Glomerular endothelial cell (primary cell): Measurements from ENCODE around the gene MPV17L2. TPM values are rescaled to one million over a fixed set of nuclear protein-coding genes. Genes with fewer than 3 reads are reported as not detected.

Experiments
- DNase-seq: peaks from one replicate; pipeline ENCODE4 v3.0.0-alpha.2; 2011; ENCODE audit warnings: low read depth, low spot score; ENCODE audit errors: extremely low read depth
- total RNA-seq: library from RNA; depleted of rRNA; stranded (reverse); fragments of >200 nt; gene quantifications from 2 replicates; pipeline ENCODE4 v1.2.3, GENCODE V29; 2015

MPV17L2 gene
- total RNA-seq, 1 donor from 2014 or later = 36.3 TPM

DNA sequence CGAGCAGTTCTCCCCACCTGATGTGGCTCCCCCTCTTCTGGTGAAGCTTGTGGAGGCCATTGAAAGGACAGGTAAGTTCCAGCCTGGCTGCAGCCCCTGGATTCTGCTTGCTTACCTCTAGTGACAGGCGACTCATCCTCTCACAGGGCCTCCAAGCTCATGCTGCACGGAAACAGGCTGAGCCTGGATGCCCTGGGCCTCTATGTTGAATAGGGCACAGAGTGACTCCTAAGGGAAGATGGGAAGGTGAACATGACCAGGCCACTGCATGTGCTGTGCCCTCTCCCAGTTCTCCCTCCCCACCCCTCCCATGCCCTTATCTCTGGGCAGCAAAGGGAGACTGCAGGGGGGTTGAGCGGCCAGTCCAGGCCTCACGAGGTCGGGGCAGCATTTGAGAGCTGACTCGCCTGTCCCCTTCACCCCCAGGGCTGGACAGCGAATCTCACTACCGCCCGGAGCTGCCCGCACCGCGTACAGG, 32.5 kb upstream of the MPV17L2 start:
- DNase-seq = no peak

- no peak for DNase-seq
Observed at GRCh38 chr19:18160971-18161635, 31.9 kb upstream of the MPV17L2 start.

DNA sequence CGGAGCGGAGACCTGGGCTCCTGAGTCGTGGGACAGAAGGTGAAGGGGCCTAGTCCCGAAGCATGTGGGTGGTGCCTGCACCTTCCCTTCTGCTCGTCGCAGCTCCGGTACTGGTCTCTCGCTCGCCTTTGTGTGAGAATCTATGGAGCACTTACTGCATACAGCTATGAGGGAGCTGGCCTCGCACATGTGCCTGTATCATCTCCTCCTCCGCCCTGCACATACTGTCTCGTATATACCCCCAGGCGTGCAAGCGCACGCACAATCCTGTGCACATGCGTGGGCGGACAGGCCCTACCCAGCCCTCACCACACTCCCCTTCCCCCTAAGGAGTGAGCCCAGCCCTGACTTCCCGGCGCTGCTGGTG, 31.4 kb upstream of the MPV17L2 start:
- no peak for DNase-seq

DNA sequence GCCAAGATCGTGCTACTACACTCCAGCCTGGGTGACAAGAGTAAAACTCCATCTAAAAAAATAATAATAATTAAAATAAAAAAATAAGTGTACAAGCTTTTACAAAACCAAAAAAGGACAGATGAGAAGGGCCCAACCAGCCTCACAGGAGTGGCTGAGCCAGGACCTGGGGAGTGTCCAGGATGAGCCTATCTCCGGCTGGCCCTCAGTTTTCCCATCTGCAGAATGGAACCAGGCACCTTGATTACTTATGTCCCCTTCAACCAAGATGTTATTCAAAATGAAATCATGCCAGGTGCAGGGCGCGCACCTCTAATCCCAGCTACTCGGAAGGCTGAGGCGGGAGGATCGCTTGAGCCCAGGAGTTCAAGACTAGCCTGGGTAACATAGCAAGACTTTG, 28.9 kb upstream of the MPV17L2 start:
- no peak for DNase-seq

DNA sequence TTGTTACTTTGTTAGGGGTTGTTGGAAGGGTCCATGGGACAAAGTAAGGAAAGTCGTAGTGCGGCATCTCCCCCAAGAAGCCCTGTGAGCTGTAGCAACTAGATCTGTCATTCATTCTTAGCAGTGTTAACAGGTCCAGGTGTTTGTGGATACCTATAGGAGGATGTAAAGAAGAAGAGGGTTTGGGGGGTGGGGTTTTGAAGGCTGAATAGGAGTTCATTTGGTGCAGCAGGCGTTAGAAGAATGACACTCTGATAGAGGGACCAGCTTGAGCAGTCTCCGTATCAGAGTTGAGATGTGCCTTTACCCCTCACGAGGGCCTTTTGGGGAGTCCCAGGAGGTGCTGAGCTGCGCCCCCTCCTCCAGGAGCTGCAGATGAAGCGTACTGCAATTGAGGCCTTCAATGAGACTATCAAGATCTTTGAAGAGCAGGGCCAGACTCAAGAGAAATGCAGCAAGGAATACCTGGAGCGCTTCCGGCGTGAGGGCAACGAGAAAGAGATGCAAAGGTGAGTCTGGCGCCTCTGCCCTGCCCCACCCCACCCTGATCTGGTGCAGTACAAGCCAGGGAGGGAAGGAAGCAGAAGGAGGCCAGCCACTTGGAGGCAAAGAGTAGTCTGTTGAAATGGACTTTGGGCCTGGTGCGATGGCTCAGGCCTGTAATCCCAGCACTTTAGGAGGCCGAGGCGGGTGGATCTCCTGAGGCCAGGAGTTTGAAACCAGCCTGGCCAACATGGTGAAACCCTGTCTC, 27.0 kb upstream of the MPV17L2 start:
- DNase-seq = no peak

- DNase-seq = no peak
Observed at GRCh38 chr19:18167011-18167410, 26.0 kb upstream of the MPV17L2 start.

DNA sequence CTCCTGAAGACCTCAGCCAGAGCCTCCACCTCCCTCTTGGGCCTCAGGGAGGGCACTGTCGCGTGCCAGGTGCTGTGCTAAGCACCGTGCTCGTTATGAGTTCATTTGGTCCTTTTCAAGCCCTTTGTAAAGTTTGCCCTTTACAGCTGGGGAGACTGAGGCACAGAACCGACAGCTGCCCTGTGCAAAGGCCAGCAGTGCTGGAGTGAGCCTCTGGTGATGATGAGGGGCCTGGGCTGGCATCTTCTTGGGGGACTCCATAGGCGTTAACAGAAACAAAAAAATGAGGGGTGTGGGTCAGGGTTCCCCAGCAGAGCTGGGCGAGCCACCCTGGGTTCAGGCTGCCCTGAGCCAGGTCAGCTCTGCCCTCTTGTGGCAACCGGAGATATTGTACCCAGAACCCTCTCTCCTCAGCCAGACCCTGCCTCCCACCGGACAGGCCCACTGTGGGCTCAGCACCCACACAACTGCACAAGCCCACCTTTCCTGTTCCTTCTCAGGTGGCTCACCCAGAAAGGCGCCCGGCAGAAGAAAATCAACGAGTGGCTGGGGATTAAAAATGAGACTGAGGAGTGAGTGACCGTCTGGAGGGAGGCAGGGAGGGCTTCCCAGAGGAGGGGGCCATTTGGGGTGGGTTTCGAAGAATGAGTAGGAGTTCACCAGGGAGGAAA, 24.9 kb upstream of the MPV17L2 start:
- DNase-seq = no peak

- no peak for DNase-seq
Observed at GRCh38 chr19:18168673-18169381, 24.2 kb upstream of the MPV17L2 start.

- DNase-seq = no peak
Observed at GRCh38 chr19:18170714-18171255, 22.2 kb upstream of the MPV17L2 start.

DNA sequence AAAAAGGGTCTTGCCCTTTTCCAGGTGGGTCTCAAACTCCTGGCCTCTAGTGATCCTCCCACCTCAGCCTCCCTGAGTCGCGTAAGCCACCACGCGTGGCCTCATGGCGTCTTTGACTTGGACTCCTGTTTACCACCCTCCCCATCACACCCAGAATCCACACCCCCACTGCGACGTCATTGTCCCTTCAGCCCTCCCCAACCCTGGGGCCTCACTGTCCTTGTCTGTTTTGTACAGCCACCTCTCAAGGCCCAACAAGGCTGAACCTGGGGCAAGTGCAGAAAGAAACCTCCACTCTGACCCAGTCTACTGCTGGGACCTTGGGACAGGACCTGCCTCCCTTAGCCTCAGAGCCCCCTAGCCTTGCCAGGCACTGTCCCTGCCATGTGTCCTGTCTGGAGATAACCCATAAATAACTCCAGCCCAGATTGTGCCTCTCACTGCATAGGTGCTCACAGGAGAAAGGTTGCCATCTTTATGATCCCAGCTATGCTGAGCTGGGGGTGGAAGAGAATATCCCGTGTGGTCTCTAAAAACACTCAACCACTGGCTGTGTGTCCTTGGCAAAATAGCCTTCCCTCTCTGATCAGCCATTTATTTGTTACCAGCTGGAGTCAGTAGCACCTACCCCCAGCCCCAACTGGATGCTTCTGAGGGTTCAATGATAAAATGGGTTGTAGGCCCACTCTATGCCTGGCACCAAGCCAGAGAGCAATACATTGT, 21.3 kb upstream of the MPV17L2 start:
- DNase-seq = no peak

DNA sequence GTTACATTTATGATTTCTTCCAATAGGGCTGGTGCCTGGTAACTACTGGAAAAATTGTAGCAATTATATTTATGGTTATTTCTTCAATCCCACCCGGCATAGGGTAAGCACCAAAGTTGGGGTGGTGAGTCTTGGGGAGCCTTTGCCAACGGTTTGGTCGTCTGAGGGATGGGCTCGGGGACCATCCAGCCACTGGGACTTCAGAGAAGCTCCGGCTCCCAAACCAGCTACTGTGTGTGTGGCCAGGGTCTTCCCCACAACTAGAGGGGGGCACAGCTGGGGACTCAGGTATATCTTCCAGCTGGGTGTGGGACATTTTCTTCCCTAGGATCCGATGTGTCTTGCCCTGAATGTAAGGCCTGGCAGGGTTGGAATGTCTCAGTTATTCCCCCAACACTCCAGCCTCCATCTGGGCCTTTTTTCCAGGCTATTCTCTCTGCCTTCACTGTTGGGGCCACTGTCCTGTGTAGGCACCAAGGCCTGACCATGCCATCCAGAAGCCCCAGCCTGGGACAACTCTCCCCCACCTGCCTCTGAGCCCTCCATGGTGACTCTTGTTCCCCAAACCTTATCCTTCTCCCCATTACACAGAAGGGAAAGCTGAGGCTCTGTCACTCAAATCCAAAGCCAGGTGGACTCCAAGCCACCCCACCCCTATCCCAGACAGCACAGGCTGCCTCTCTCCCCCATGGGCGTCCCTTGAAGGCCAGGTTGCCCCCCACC, 20.5 kb upstream of the MPV17L2 start:
- no peak for DNase-seq

GRCh38 chr19:18173054-18173571, 19.9 kb upstream of the MPV17L2 start:
- no peak for DNase-seq

- no peak for DNase-seq
Observed at GRCh38 chr19:18173572-18174288, 19.3 kb upstream of the MPV17L2 start, which contains the start of gene IFI30. Gene IFI30 (plus strand): TSS chr19:18173813. CDS start chr19:18173842, 29 bp downstream.

GRCh38 chr19:18174983-18175382, 18.0 kb upstream of the MPV17L2 start:
- DNase-seq = no peak

DNA sequence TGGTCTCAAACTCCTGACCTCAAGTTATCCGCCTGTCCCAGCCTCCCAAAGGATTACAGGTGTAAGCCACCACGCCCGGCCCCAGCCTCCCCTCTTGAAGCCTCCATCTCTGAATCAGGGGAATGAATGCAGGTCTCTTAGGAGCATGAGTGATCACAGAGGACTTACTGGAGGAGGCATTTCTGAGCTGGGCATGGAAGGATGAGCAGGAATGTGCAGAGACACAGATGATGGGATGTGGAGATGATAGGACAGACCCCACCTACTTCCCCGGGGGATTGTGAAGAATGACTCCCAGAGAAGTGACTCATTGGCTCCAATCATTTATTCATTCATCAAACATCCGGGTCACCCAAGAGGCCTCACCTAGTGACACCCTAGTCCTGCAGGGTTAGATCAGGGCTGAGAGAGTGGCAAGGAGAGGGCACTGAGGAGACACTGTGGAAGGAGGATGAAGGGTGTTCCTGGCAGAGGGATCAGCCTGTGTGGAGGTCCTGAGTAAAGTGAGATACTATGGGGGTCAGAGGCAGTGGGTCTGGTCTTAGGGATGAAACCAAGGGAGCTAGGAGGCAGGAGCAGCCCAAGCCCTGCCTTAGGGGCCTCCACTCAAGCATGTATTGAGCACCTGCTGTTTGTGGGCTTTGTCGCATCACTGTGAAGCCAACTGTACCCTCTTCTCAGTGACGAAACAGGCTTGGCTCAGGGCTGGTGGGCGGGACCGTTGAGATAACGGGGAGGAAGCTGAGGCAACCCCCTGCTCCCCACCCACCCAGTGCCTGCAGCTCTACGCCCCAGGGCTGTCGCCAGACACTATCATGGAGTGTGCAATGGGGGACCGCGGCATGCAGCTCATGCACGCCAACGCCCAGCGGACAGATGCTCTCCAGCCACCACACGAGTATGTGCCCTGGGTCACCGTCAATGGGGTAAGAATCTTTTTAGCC, 16.4 kb upstream of the MPV17L2 start:
- DNase-seq = no peak

DNA sequence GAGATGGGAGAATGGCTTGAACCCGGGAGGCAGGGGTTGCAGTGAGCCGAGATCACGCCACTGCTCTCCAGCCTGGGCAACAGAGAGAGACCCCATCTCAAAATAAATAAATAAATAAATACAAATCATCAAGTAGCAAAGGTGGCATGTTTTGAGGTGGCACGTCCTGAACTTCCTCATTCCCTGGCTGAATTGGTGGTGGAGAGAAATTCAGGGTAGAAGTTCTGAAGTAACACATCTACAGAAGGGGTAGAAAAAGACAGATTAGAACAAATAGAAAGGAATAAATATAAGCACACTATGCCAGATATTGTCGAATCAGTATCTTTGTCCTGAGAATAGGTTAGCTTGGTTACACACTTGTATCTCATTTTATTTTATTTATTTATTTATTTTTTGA, 13.1 kb upstream of the MPV17L2 start:
- no peak for DNase-seq

DNA sequence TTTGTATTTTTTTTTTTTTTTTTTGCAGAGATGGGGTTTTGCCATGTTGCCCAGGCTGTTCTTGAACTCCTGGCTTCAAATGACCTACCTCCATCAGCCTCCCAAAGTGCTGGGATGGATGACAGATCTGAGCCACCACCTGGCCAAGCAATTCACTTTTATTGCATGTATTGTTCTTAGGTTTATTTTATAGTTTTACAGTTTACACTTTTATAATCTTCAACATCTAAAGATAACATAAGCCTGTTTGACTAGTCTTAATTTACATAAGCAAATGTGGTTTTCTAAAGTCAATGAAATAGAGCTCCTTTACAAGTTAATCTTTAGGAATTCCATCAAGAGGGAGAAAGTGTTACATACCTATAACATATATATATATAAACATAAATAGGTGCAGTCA, 9.5 kb upstream of the MPV17L2 start:
- DNase-seq = no peak

GRCh38 chr19:18185538-18185937, 7.5 kb upstream of the MPV17L2 start:
- no peak for DNase-seq
